ENCODE results near the gene CYP2U1. TPM values are rescaled to one million over a fixed set of nuclear protein-coding genes. Genes with fewer than 3 reads are reported as not detected.
A peak's percentile ranks its signal among the peaks of the same experiment; 100 is the strongest.
"Not testable (repeated sequence)": the region's sequence is repeated elsewhere in the genome, so short reads cannot be mapped to it uniquely, and the experiment has no call there.

The CYP2U1 gene
- total and polyA plus RNA-seq, 4 donors = 12.1 to 22.0 (median 15.8) TPM

DNA sequence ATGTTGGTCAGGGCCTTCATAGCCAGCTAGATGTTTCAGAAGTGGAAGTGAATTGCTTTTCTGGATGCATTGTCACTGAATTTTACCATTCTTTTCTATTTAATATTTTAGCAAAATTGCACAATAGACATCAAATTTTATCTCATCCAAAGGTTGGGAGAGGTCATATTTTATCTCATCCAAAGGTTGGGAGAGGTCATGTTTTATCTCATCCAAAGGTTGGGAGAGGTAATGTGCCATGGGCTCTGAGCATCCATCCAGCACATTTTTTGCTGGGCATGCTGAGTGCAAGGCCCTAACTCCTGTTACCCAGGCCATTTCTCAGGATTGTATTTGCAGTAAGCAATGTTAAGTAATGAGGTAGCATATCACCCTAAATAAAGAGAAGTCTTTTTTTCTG is 14.7 kb upstream of the CYP2U1 start:
- no peak for DNase-seq (ENCODE audit: low read depth in 4 of 6, low spot score in 6 of 6)

DNA sequence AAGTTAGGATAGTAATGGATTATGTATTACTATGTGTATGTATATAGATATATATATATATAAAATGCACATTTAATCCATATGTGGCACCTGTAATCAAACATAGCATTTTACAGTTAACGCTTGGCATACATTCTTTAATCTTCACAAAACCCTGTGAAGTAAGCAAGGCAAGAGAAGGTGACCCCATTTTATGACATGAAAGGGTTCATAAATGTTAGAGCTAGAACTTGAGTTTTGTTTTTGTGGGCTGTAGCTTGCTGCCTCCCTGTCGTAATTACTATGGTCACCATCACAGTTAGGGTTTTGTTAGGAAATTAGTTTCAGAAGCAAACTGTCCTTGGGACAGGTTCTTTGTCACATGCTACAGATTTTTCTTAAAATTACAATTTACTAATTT is 13.8 kb upstream of the CYP2U1 start:
- WGBS (ENCODE audit: insufficient coverage) = no CpG with 5 or more reads among the region's 2 CpGs
- Histone ChIP-seq H3K9me3 (ENCODE audit: control insufficient read depth, insufficient read depth, low read length) (peaks cover 5% of the 10 kb centered on the region), H3K27me3 (ENCODE audit: control insufficient read depth, insufficient read depth, low read length) (no peaks in the 10 kb centered on the region), H3K36me3 (ENCODE audit: control insufficient read depth, insufficient read depth, low read length) (no peaks in the 10 kb centered on the region), H3K4me1 (ENCODE audit: control insufficient read depth, insufficient read depth, low read length) (no peaks in the 10 kb centered on the region), H3K27ac (ENCODE audit: low read depth, low read length) (no peak overlapping the region), H3K4me3 (ENCODE audit: low read depth, low read length) (no peak overlapping the region)
- DNase-seq (ENCODE audit: low read depth in 4 of 6, low spot score in 6 of 6) = no peak

More for the DNA sequence above, 14.7 kb upstream of the CYP2U1 start:
- Histone ChIP-seq H3K27me3 (ENCODE audit: control insufficient read depth, insufficient read depth, low read length) (no peaks in the 10 kb centered on the region), H3K4me3 (ENCODE audit: low read depth, low read length) (no peak overlapping the region), H3K4me1 (ENCODE audit: control insufficient read depth, insufficient read depth, low read length) (no peaks in the 10 kb centered on the region), H3K9me3 (ENCODE audit: control insufficient read depth, insufficient read depth, low read length) (peaks cover 5% of the 10 kb centered on the region), H3K27ac (ENCODE audit: low read depth, low read length) (no peak overlapping the region), H3K36me3 (ENCODE audit: control insufficient read depth, insufficient read depth, low read length) (no peaks in the 10 kb centered on the region)

DNA sequence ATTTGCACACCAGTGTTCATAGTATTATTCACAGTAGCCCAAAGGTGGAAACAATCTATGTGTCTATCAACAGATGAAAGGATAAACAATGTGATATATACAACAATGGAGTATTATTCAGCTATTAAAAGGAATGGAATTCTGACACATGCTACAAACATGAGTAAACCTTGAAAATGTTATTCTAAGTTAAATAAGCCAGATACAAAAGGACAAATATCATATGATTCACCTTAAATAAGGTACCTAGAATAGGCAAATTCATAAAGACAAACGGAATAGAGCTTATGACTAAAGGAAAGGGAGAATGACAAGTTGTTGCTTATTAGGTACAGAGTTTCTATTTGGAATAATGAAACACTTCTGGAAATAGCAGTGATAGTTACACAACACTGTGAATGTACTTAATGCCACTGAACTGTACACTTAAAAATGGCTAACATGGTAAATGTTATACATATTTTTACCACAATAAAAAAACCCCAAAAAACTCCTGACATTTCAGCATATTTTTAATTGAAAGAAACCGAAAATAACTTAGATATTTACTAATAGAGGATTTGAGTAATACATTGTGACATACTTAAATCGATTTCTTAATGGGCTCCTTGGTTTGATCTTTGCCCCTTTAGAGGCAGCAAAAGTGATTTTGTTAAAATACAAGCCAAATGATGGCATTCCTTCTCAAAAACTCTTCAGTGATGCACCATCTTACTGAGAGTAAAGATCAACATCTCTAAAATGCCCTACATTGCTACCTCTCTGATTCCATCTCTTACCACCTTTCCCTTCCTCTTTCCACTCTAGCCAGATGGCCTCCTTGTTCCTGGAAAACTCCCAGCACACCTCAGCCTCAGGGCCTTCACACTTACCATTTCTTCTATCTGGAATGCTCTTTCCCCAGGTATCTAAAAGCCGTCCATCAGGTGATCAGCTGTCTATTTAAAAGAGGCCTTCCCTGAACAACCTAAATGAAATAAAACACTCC is 8.6 kb upstream of the CYP2U1 start:
- no peak overlapping the region for H3K4me3 ChIP-seq (ENCODE audit: low read depth, low read length)
- 100% methylated on average over 1 of the region's 4 CpGs for WGBS (ENCODE audit: insufficient coverage)
- no peaks in the 10 kb centered on the region for H3K27me3 ChIP-seq (ENCODE audit: control insufficient read depth, insufficient read depth, low read length)
- DNase-seq (ENCODE audit: low read depth in 4 of 6, low spot score in 6 of 6) = no peak
- peaks cover 5% of the 10 kb centered on the region for H3K9me3 ChIP-seq (ENCODE audit: control insufficient read depth, insufficient read depth, low read length)
- H3K4me1 ChIP-seq (ENCODE audit: control insufficient read depth, insufficient read depth, low read length) = no peaks in the 10 kb centered on the region
- H3K36me3 ChIP-seq (ENCODE audit: control insufficient read depth, insufficient read depth, low read length) = no peaks in the 10 kb centered on the region
- H3K27ac ChIP-seq (ENCODE audit: low read depth, low read length) = no peak overlapping the region

DNA sequence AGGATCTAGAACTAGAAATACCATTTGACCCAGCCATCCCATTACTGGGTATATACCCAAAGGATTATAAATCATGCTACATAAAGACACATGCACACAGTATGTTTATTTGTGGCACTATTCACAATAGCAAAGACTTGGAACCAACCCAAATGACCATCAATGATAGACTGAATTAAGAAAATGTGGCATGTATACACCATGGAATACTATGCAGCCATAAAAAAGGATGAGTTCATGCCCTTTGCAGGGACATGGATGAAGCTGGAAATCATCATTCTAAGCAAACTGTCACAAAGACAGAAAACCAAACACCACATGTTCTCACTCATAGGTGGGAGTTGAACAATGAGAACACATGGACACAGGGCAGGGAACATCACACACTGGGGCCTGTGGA is 5.6 kb upstream of the CYP2U1 start:
- DNase-seq (ENCODE audit: low read depth in 4 of 6, low spot score in 6 of 6); H3K27me3 ChIP-seq (ENCODE audit: control insufficient read depth, insufficient read depth, low read length); H3K9me3 ChIP-seq (ENCODE audit: control insufficient read depth, insufficient read depth, low read length); H3K4me3 ChIP-seq (ENCODE audit: low read depth, low read length); H3K4me1 ChIP-seq (ENCODE audit: control insufficient read depth, insufficient read depth, low read length); H3K36me3 ChIP-seq (ENCODE audit: control insufficient read depth, insufficient read depth, low read length); H3K27ac ChIP-seq (ENCODE audit: low read depth, low read length): not testable (repeated sequence)

DNA sequence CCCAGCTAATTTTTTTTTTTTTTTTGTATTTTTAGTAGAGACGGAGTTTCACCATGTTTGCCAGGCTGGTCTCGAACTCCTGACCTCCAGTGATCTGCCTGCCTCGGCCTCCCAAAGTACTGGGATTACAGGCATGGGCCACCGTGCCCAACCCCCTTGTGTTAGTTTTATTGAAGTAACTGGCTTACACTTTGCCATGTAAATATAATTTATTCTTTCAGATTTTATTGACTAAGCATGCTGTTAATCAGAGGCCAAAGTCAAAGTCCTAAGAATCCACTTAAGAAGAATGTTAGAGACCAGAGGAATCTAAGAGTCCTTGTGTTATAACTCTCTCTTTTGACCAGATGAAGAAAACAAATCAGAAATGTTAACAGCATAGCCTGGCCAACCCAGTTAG is 4.5 kb upstream of the CYP2U1 start:
- not testable (repeated sequence) for H3K27ac ChIP-seq (ENCODE audit: low read depth, low read length); H3K9me3 ChIP-seq (ENCODE audit: control insufficient read depth, insufficient read depth, low read length)
- no CpG with 5 or more reads among the region's 4 CpGs for WGBS (ENCODE audit: insufficient coverage)

DNA sequence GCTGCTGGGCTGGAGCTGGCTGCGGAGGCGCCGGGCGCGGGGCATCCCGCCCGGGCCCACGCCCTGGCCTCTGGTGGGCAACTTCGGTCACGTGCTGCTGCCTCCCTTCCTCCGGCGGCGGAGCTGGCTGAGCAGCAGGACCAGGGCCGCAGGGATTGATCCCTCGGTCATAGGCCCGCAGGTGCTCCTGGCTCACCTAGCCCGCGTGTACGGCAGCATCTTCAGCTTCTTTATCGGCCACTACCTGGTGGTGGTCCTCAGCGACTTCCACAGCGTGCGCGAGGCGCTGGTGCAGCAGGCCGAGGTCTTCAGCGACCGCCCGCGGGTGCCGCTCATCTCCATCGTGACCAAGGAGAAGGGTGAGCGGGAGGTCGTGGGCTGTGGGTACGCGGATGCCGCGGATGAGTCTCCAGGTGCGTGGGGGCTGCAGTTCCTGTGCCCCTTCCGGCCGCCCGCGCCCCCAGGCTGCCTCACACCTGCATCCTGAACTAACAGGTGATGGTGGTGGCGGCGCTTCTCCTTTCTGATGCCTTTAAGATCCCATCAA is 499 bp downstream of the CYP2U1 start:
- Histone ChIP-seq H3K9me3 (ENCODE audit: control insufficient read depth, insufficient read depth, low read length) (no peaks in the 10 kb centered on the region), H3K4me3 (ENCODE audit: low read depth, low read length) (peak overlapping the region; percentile 49), H3K27ac (ENCODE audit: low read depth, low read length) (no peak overlapping the region), H3K36me3 (ENCODE audit: control insufficient read depth, insufficient read depth, low read length) (no peaks in the 10 kb centered on the region), H3K4me1 (ENCODE audit: control insufficient read depth, insufficient read depth, low read length) (peaks cover 12% of the 10 kb centered on the region), H3K27me3 (ENCODE audit: control insufficient read depth, insufficient read depth, low read length) (no peaks in the 10 kb centered on the region)
- peak in 2 of 6 donors; percentile 15 to 17 for DNase-seq (ENCODE audit: low read depth in 4 of 6, low spot score in 6 of 6)
- WGBS (ENCODE audit: insufficient coverage) = 1% methylated on average over 43 of the region's 45 CpGs

More for the DNA sequence above, 4.5 kb upstream of the CYP2U1 start:
- H3K4me1 ChIP-seq (ENCODE audit: control insufficient read depth, insufficient read depth, low read length); H3K27me3 ChIP-seq (ENCODE audit: control insufficient read depth, insufficient read depth, low read length); H3K4me3 ChIP-seq (ENCODE audit: low read depth, low read length); DNase-seq (ENCODE audit: low read depth in 4 of 6, low spot score in 6 of 6); H3K36me3 ChIP-seq (ENCODE audit: control insufficient read depth, insufficient read depth, low read length): not testable (repeated sequence)

DNA sequence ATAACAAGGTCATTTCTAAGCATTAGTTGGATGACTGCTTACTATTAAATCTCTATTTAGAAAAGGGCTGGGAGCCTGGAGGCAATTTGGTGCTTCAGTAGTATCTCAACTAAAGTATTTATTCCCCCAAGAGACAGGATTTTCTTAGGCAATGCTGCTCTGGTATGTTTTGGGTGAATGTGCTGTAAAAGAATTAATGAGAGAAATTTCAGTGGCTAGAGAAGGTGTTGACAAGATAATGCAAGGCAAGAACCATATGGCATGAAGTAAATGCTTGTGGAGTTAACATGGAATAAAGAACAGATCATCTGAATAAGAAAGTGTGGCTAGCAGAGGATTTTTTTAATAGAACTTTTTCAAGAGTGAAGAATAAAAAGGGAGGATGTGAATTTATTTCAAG is 3.9 kb downstream of the CYP2U1 start:
- Histone ChIP-seq H3K27me3 (ENCODE audit: control insufficient read depth, insufficient read depth, low read length) (no peaks in the 10 kb centered on the region), H3K27ac (ENCODE audit: low read depth, low read length) (no peak overlapping the region), H3K4me3 (ENCODE audit: low read depth, low read length) (no peak overlapping the region), H3K36me3 (ENCODE audit: control insufficient read depth, insufficient read depth, low read length) (peaks cover 3% of the 10 kb centered on the region), H3K4me1 (ENCODE audit: control insufficient read depth, insufficient read depth, low read length) (peaks cover 12% of the 10 kb centered on the region), H3K9me3 (ENCODE audit: control insufficient read depth, insufficient read depth, low read length) (no peaks in the 10 kb centered on the region)
- DNase-seq (ENCODE audit: low read depth in 4 of 6, low spot score in 6 of 6) = no peak

DNA sequence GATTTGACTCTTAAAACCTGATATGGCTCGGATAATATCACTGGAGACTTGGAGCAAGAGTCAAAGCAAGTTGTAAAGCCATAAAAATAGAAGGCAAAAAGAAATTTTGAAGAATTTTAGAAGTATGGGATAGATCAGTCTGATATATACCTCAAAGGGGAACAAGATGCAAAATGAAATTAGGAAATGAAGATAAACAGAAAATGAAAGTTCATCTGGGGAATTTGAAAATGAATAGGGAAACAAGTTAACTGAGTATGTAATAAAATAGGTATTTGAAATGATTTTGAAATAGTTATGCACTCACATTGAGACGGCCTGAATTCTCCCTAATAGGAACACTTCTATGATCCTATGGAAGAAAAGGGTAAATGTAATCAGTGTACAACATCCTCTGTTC is 5.7 kb downstream of the CYP2U1 start:
- H3K4me3 ChIP-seq (ENCODE audit: low read depth, low read length) = no peak overlapping the region
- no CpG with 5 or more reads among the region's 2 CpGs for WGBS (ENCODE audit: insufficient coverage)
- H3K36me3 ChIP-seq (ENCODE audit: control insufficient read depth, insufficient read depth, low read length) = peaks cover 3% of the 10 kb centered on the region

DNA sequence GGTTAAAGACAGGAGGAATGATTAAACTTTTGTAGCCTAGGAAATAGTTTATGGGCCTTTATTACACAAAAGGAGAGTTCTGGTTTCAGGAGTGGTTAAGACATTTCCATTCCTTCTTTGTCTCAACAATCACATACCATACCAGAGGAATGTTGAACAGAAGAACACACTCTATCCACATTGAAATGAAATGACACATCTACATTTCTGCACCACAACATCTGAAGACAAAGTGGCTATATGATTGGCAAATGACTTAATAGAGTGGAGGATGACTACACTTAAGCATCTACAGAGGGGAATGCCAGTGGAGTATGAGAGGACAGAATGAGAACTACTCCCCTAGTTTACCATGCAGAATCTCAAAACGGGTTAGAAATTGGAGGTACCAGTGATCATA is 8.0 kb downstream of the CYP2U1 start:
- no peak overlapping the region for H3K4me3 ChIP-seq (ENCODE audit: low read depth, low read length)
- no peak for DNase-seq (ENCODE audit: low read depth in 4 of 6, low spot score in 6 of 6)
- H3K27me3 ChIP-seq (ENCODE audit: control insufficient read depth, insufficient read depth, low read length) = no peaks in the 10 kb centered on the region
- peaks cover 3% of the 10 kb centered on the region for H3K36me3 ChIP-seq (ENCODE audit: control insufficient read depth, insufficient read depth, low read length)
- H3K4me1 ChIP-seq (ENCODE audit: control insufficient read depth, insufficient read depth, low read length) = no peaks in the 10 kb centered on the region
- H3K9me3 ChIP-seq (ENCODE audit: control insufficient read depth, insufficient read depth, low read length) = peaks cover 3% of the 10 kb centered on the region
- no CpG with 5 or more reads among the region's 1 CpG for WGBS (ENCODE audit: insufficient coverage)
- H3K27ac ChIP-seq (ENCODE audit: low read depth, low read length) = no peak overlapping the region

More for the DNA sequence above, 5.7 kb downstream of the CYP2U1 start:
- no peaks in the 10 kb centered on the region for H3K27me3 ChIP-seq (ENCODE audit: control insufficient read depth, insufficient read depth, low read length)
- no peak overlapping the region for H3K27ac ChIP-seq (ENCODE audit: low read depth, low read length)
- H3K4me1 ChIP-seq (ENCODE audit: control insufficient read depth, insufficient read depth, low read length) = peaks cover 2% of the 10 kb centered on the region
- DNase-seq (ENCODE audit: low read depth in 4 of 6, low spot score in 6 of 6) = no peak
- no peaks in the 10 kb centered on the region for H3K9me3 ChIP-seq (ENCODE audit: control insufficient read depth, insufficient read depth, low read length)

DNA sequence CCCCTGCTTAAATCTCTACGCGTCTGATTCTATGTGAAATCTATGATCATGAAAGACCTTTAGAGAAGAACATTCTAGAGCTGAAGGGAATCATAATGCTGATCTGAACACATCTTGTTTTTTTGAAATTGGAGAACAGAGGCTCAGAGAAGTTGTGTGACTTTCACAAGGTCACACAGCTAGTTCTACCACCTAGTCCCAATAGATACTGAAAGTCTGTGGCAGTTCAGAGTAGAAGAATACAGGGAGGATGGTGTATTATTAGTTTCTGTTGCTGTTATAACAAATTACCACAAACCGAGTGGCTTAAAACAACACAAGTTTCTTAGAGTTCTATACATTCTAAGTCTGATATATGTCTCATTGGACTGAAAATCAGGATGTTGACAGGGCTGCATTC is 14.5 kb downstream of the CYP2U1 start:
- DNase-seq (ENCODE audit: low read depth in 4 of 6, low spot score in 6 of 6) = no peak
- H3K27ac ChIP-seq (ENCODE audit: low read depth, low read length) = no peak overlapping the region
- H3K4me3 ChIP-seq (ENCODE audit: low read depth, low read length) = no peak overlapping the region
- peaks cover 9% of the 10 kb centered on the region for H3K36me3 ChIP-seq (ENCODE audit: control insufficient read depth, insufficient read depth, low read length)
- H3K4me1 ChIP-seq (ENCODE audit: control insufficient read depth, insufficient read depth, low read length) = no peaks in the 10 kb centered on the region
- H3K9me3 ChIP-seq (ENCODE audit: control insufficient read depth, insufficient read depth, low read length) = peaks cover 3% of the 10 kb centered on the region
- no peaks in the 10 kb centered on the region for H3K27me3 ChIP-seq (ENCODE audit: control insufficient read depth, insufficient read depth, low read length)
- WGBS (ENCODE audit: insufficient coverage) = no CpG with 5 or more reads among the region's 3 CpGs

Data from spinal cord (tissue), 10 donors.